ENCODE data around the gene MRGPRF.

- TF ChIP-seq TAF1 (IDR thresholded peaks at IDR 0.05; ENCODE audit: low read depth): no peak
- TF ChIP-seq EZH2 (IDR thresholded peaks at IDR 0.05; ENCODE audit: borderline replicate concordance, insufficient read depth, low read length, poor library complexity, severe bottlenecking): no peak
- TF ChIP-seq CTCF (IDR thresholded peaks at IDR 0.05; ENCODE audit: poor library complexity, severe bottlenecking): no peak
Observed at GRCh38 chr11:68954836-68955606, 58.0 kb downstream of the MRGPRF start.

Measured in neural cell (in vitro differentiated cells).